ENCODE results near the gene RAB35. TPM values are rescaled to one million over a fixed set of nuclear protein-coding genes. Genes with fewer than 3 reads are reported as not detected.

Gene RAB35
- total RNA-seq, 1 experiment from 2014 or later = 42.8 TPM

DNA sequence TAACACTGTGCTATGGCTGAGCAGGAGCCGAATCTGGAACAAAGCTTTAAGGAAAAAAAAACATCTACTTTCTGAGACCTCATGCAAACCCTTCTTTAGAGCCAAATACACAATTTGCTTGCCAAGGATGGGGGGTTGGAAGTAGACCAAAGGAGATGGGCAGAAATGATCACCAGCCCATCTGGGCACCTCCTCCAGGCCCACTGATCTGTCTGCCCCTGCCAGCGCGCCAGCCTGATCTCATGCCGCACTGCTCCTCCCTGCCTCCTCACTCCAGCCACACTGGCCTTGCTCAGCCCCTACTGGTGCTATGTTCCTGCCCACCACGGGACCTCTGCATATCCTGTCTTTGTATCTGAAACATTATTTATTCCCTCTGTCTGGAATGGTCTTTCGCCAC, 24.8 kb upstream of the RAB35 start:
- Histone ChIP-seq H3K4me3 (ENCODE audit: insufficient read depth, low read depth, low read length) (no peak overlapping the region), H3K27me3 (ENCODE audit: control insufficient read depth, insufficient read depth, low read length) (no peaks in the 10 kb centered on the region), H3K36me3 (replicated peaks; ENCODE audit: control insufficient read depth, insufficient read depth, low read length) (peaks cover 66% of the 10 kb centered on the region)
- DNase-seq = no peak

GRCh38 chr12:120140603-120141002, 24.1 kb upstream of the RAB35 start:
- H3K4me3 ChIP-seq (ENCODE audit: insufficient read depth, low read depth, low read length) = no peak overlapping the region
- DNase-seq = no peak
- peaks cover 69% of the 10 kb centered on the region for H3K36me3 ChIP-seq (replicated peaks; ENCODE audit: control insufficient read depth, insufficient read depth, low read length)
- no peaks in the 10 kb centered on the region for H3K27me3 ChIP-seq (ENCODE audit: control insufficient read depth, insufficient read depth, low read length)

- DNase-seq = no peak
- Histone ChIP-seq H3K4me3 (ENCODE audit: insufficient read depth, low read depth, low read length) (no peak overlapping the region), H3K27me3 (ENCODE audit: control insufficient read depth, insufficient read depth, low read length) (no peaks in the 10 kb centered on the region), H3K36me3 (replicated peaks; ENCODE audit: control insufficient read depth, insufficient read depth, low read length) (peaks cover 67% of the 10 kb centered on the region)
Measured at GRCh38 chr12:120139958-120140357, 23.4 kb upstream of the RAB35 start.

DNA sequence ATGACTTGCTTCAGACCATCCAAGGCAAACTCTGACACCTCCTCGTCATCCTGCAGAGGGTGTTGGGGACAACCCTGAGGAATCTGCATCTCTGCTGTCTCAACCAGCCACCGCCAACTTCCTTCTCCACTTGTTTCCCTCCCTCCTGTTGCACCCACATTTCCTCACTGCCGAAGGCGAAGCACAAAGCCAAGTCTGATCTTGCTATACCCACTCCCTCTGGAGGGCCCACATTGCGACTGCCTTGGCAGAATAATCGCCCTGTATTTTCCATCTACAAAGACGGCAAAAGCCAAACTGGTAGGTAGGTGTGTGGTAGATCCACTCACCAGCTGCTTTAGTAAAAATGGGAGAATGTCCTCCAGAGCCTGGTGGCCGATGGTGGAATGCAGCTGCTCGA, 21.8 kb upstream of the RAB35 start:
- Histone ChIP-seq H3K27me3 (ENCODE audit: control insufficient read depth, insufficient read depth, low read length) (no peaks in the 10 kb centered on the region), H3K4me3 (ENCODE audit: insufficient read depth, low read depth, low read length) (no peak overlapping the region), H3K36me3 (replicated peaks; ENCODE audit: control insufficient read depth, insufficient read depth, low read length) (peaks cover 67% of the 10 kb centered on the region)
- no peak for DNase-seq

DNA sequence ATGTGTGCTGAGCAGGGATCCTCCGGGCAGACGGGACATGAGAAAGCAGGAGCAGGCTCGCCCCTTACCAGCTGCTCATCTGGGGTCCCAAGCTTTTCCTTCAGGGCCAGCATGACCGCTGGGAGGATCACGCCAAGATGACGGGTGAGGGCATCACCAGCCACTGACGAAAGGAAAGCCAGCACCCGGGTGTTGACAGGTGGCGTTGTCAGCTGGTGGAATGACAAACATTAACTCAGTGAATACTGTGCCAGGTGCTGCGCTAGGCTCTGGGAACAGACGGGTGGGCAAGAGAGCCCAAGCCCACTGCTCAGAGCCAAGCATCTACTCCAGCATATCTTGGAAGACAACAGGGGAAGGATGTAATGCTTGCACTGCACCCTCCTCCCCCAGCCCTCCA, 21.3 kb upstream of the RAB35 start:
- no peak for DNase-seq
- Histone ChIP-seq H3K36me3 (replicated peaks; ENCODE audit: control insufficient read depth, insufficient read depth, low read length) (peaks cover 69% of the 10 kb centered on the region), H3K27me3 (ENCODE audit: control insufficient read depth, insufficient read depth, low read length) (no peaks in the 10 kb centered on the region), H3K4me3 (ENCODE audit: insufficient read depth, low read depth, low read length) (no peak overlapping the region)

DNA sequence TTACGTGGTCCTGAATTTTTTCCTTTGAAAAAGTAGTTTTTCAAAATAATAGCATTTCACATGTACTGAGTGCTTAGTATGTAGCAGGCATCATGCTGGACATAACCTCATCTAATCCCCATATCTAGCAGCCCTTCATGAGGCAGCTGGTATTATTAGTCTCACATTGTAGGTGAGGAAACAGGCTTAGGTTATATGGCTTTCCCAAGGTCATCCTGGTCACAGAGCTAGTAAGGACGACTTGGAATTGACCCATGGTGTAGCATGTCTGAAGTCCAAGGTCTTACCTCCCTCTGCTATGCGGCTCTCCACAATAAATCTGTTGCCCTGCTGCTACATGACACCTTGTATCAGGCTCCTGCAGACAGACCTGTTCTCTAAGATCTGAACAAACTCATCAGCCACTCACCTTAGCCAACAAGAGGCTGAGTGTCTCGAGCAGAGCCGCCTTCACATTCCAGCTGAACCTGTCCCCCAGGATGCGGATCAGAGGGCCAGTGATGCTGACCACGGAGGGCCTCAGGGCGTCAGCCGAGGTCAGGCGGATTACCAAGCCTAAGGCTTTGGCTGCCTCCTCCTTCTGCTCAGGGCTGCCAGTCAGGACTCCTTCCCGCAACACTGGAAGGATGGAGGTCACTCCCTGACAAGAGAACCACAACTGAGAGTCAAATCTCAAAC, 19.7 kb upstream of the RAB35 start:
- DNase-seq = no peak
- no peaks in the 10 kb centered on the region for H3K27me3 ChIP-seq (ENCODE audit: control insufficient read depth, insufficient read depth, low read length)
- H3K4me3 ChIP-seq (ENCODE audit: insufficient read depth, low read depth, low read length) = no peak overlapping the region
- peaks cover 73% of the 10 kb centered on the region for H3K36me3 ChIP-seq (replicated peaks; ENCODE audit: control insufficient read depth, insufficient read depth, low read length)

DNA sequence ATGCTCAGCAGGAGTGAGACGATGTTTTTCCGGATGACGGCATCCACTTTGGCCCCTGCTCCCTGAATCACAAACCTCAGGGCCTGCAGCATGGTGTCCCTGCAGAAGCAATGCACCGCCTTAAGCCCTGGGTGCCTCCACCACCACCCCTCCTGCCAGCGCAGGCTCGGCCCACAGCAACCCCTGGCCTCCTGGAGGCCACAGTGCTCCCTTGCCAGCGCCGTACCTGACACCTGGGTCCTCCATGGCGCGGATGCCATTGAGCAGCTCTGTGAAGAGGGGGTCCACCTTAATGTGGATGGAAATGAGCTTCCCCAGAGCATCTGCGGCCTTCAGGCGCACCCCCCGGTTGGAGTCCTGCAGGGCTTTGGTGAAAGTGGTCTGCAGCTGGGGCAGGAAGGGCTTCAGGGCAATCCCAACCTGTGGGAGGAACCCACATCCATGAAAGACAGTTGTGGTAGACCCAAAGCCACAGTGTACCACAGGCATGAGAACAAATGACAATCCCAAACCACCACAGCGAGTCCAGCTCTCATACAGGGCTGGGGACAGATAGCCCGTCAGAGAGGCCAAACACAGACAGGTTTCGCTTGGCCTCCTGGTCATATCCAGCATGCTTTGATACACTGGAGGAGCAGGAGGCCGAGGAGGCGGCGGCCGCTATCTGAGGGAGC, 17.9 kb upstream of the RAB35 start:
- H3K4me3 ChIP-seq (ENCODE audit: insufficient read depth, low read depth, low read length) = no peak overlapping the region
- no peaks in the 10 kb centered on the region for H3K27me3 ChIP-seq (ENCODE audit: control insufficient read depth, insufficient read depth, low read length)
- DNase-seq = no peak
- H3K36me3 ChIP-seq (replicated peaks; ENCODE audit: control insufficient read depth, insufficient read depth, low read length) = peaks cover 79% of the 10 kb centered on the region

GRCh38 chr12:120132863-120133385, 16.4 kb upstream of the RAB35 start:
- DNase-seq = no peak
- H3K27me3 ChIP-seq (ENCODE audit: control insufficient read depth, insufficient read depth, low read length) = no peaks in the 10 kb centered on the region
- H3K36me3 ChIP-seq (replicated peaks; ENCODE audit: control insufficient read depth, insufficient read depth, low read length) = peaks cover 75% of the 10 kb centered on the region
- H3K4me3 ChIP-seq (ENCODE audit: insufficient read depth, low read depth, low read length) = no peak overlapping the region

GRCh38 chr12:120132054-120132836, 15.7 kb upstream of the RAB35 start:
- no peak overlapping the region for H3K4me3 ChIP-seq (ENCODE audit: insufficient read depth, low read depth, low read length)
- peaks cover 74% of the 10 kb centered on the region for H3K36me3 ChIP-seq (replicated peaks; ENCODE audit: control insufficient read depth, insufficient read depth, low read length)
- DNase-seq = no peak
- no peaks in the 10 kb centered on the region for H3K27me3 ChIP-seq (ENCODE audit: control insufficient read depth, insufficient read depth, low read length)

GRCh38 chr12:120131116-120131515, 14.6 kb upstream of the RAB35 start:
- DNase-seq = no peak
- H3K4me3 ChIP-seq (ENCODE audit: insufficient read depth, low read depth, low read length) = no peak overlapping the region
- H3K27me3 ChIP-seq (ENCODE audit: control insufficient read depth, insufficient read depth, low read length) = no peaks in the 10 kb centered on the region
- H3K36me3 ChIP-seq (replicated peaks; ENCODE audit: control insufficient read depth, insufficient read depth, low read length) = peaks cover 68% of the 10 kb centered on the region

DNA sequence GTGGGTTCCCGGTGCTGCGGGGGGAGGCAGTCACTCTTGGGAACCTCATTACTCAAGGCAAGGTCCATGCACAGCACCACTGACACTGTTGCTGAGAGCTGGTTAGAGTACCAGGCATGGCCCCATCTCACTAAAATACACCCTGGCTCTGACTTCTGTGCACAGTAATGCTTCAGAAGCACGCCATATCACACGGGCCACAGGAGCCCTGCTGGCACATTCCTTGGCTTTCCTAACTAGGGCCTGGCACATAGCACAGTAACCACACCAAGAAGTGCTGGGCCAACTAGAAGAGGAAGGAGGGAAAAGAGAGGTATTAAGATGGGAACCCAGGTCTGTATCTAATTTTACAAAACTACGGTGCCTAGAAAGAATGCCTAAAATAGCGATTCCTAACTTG, 13.5 kb upstream of the RAB35 start:
- Histone ChIP-seq H3K4me3 (ENCODE audit: insufficient read depth, low read depth, low read length) (no peak overlapping the region), H3K36me3 (replicated peaks; ENCODE audit: control insufficient read depth, insufficient read depth, low read length) (peaks cover 65% of the 10 kb centered on the region), H3K27me3 (ENCODE audit: control insufficient read depth, insufficient read depth, low read length) (no peaks in the 10 kb centered on the region)
- DNase-seq = no peak

GRCh38 chr12:120126635-120127005, 10.1 kb upstream of the RAB35 start:
- Histone ChIP-seq H3K4me3 (ENCODE audit: insufficient read depth, low read depth, low read length) (no peak overlapping the region), H3K27me3 (ENCODE audit: control insufficient read depth, insufficient read depth, low read length) (no peaks in the 10 kb centered on the region), H3K36me3 (replicated peaks; ENCODE audit: control insufficient read depth, insufficient read depth, low read length) (peaks cover 39% of the 10 kb centered on the region)
- no peak for DNase-seq

- Histone ChIP-seq H3K36me3 (replicated peaks; ENCODE audit: control insufficient read depth, insufficient read depth, low read length) (peaks cover 33% of the 10 kb centered on the region), H3K27me3 (ENCODE audit: control insufficient read depth, insufficient read depth, low read length) (no peaks in the 10 kb centered on the region), H3K4me3 (ENCODE audit: insufficient read depth, low read depth, low read length) (no peak overlapping the region)
- DNase-seq = no peak
Measured at GRCh38 chr12:120125792-120126634, 9.5 kb upstream of the RAB35 start.

DNA sequence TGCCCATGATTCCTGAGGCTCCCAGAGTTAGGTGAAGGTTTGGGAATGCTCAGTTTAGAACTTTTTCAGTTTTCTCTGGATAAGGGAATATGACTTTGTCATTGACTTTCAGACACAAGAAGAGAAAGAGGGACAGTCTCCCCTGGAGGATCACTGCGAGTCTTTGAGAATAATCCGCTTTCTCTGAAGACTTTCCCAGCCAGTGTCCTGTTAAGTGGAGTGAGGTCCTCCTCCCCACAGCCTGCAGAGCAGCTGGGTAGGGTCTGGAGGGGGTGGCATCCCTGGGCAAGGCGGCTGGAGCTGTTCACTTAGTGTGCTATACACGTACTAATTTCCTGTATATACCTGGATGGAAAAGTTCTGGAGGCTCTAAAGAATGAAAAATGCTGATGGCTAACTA, 8.5 kb upstream of the RAB35 start:
- no peak for DNase-seq
- Histone ChIP-seq H3K4me3 (ENCODE audit: insufficient read depth, low read depth, low read length) (no peak overlapping the region), H3K36me3 (replicated peaks; ENCODE audit: control insufficient read depth, insufficient read depth, low read length) (peaks cover 23% of the 10 kb centered on the region), H3K27me3 (ENCODE audit: control insufficient read depth, insufficient read depth, low read length) (no peaks in the 10 kb centered on the region)
